ES-I3 (cell line): ENCODE measurements around the gene LYAR.
A peak's percentile ranks its signal among the peaks of the same experiment; 100 is the strongest.

Experiments
- H3K36me3 ChIP-seq: 2 replicates; pipeline ENCODE4 v1.6.1; 2013; ENCODE audit warnings: mild to moderate bottlenecking, low read length, control low read depth, moderate library complexity; ENCODE audit not compliant: insufficient read depth
- H3K4me1 ChIP-seq: 2 replicates; pipeline ENCODE4 v1.6.1; 2013; ENCODE audit warnings: mild to moderate bottlenecking, control low read depth, low read length; ENCODE audit not compliant: insufficient read depth
- H3K9ac ChIP-seq: 2 replicates; pipeline ENCODE4 v1.6.1; 2013; ENCODE audit warnings: low read depth, mild to moderate bottlenecking, low read length, moderate library complexity
- H3K9me3 ChIP-seq: 2 replicates; pipeline ENCODE4 v1.6.1; 2013; ENCODE audit warnings: mild to moderate bottlenecking, low read length, moderate library complexity; ENCODE audit not compliant: control insufficient read depth, insufficient read depth

The LYAR gene

GRCh38 chr4:4227510-4228355, 62.2 kb downstream of the LYAR start:
- peak overlapping the region; percentile 14; the same call in 1 of the 2 replicates for H3K9ac ChIP-seq
- no peaks in the 10 kb centered on the region for H3K9me3 ChIP-seq
- H3K4me1 ChIP-seq = no peaks in the 10 kb centered on the region
- no peaks in the 10 kb centered on the region for H3K36me3 ChIP-seq

- Histone ChIP-seq H3K9ac (peak within 1 kb of the TSS; percentile 36; the same call in 1 of the 2 replicates), H3K4me1 (no peaks in the 10 kb centered on the region), H3K9me3 (no peaks in the 10 kb centered on the region), H3K36me3 (no peaks in the 10 kb centered on the region)
Measured at GRCh38 chr4:4226606-4227438, 63.1 kb downstream of the LYAR start, which contains the start of gene OTOP1. Gene OTOP1, minus strand, starts transcription at chr4:4226929. Its CDS starts 65 bp downstream, at chr4:4226864.

- Histone ChIP-seq H3K9ac (peak overlapping the region; percentile 36; the same call in 1 of the 2 replicates), H3K9me3 (no peaks in the 10 kb centered on the region), H3K4me1 (no peaks in the 10 kb centered on the region), H3K36me3 (no peaks in the 10 kb centered on the region)
Measured at GRCh38 chr4:4225915-4226605, 63.9 kb downstream of the LYAR start.
